ENCODE results near the gene USP48.
"Not testable (repeated sequence)": the region's sequence is repeated elsewhere in the genome, so short reads cannot be mapped to it uniquely, and the experiment has no call there.

The USP48 gene

GRCh38 chr1:21794656-21795055 lies 11.7 kb upstream of the USP48 start:
- H3K9ac ChIP-seq (ENCODE audit: insufficient read length, low read depth): no peak overlapping the region
- H3K4me3 ChIP-seq (ENCODE audit: insufficient read length, low read depth): no peak overlapping the region
- no peaks in the 10 kb centered on the region for H3K4me1 ChIP-seq (ENCODE audit: insufficient read depth, insufficient read length)
- H3K36me3 ChIP-seq (ENCODE audit: insufficient read depth, insufficient read length, low read length): no peaks in the 10 kb centered on the region
- no peaks in the 10 kb centered on the region for H3K27me3 ChIP-seq (ENCODE audit: insufficient read depth, insufficient read length)
- peaks cover 12% of the 10 kb centered on the region; the same call in 1 of the 2 replicates for H3K9me3 ChIP-seq (ENCODE audit: insufficient read depth, low read length)
- TF ChIP-seq YY1 (IDR thresholded peaks at IDR 0.05; ENCODE audit: insufficient read depth, insufficient read length): no peak
- no peak for TF ChIP-seq SUZ12 (IDR thresholded peaks at IDR 0.05; ENCODE audit: extremely low read depth, insufficient read depth, insufficient read length)
- no peak for TF ChIP-seq ZNF274 (IDR thresholded peaks at IDR 0.05; ENCODE audit: low read depth, low read length)
- DNase-seq (ENCODE audit: low read depth, low spot score): no peak

- Histone ChIP-seq H3K4me3 (ENCODE audit: insufficient read length, low read depth) (no peak overlapping the region), H3K36me3 (ENCODE audit: insufficient read depth, insufficient read length, low read length) (no peaks in the 10 kb centered on the region), H3K9me3 (ENCODE audit: insufficient read depth, low read length) (peaks cover 12% of the 10 kb centered on the region; the same call in 1 of the 2 replicates), H3K9ac (ENCODE audit: insufficient read length, low read depth) (no peak overlapping the region), H3K4me1 (ENCODE audit: insufficient read depth, insufficient read length) (no peaks in the 10 kb centered on the region), H3K27me3 (ENCODE audit: insufficient read depth, insufficient read length) (no peaks in the 10 kb centered on the region)
- no peak for TF ChIP-seq SUZ12 (IDR thresholded peaks at IDR 0.05; ENCODE audit: extremely low read depth, insufficient read depth, insufficient read length)
- TF ChIP-seq YY1 (IDR thresholded peaks at IDR 0.05; ENCODE audit: insufficient read depth, insufficient read length): no peak
- no peak for TF ChIP-seq ZNF274 (IDR thresholded peaks at IDR 0.05; ENCODE audit: low read depth, low read length)
- no peak for DNase-seq (ENCODE audit: low read depth, low spot score)
Observed at GRCh38 chr1:21793104-21793503, 10.2 kb upstream of the USP48 start.

- no peaks in the 10 kb centered on the region for H3K36me3 ChIP-seq (ENCODE audit: insufficient read depth, insufficient read length, low read length)
- peaks cover 12% of the 10 kb centered on the region; the same call in 1 of the 2 replicates for H3K9me3 ChIP-seq (ENCODE audit: insufficient read depth, low read length)
- H3K4me1 ChIP-seq (ENCODE audit: insufficient read depth, insufficient read length): no peaks in the 10 kb centered on the region
- H3K9ac ChIP-seq (ENCODE audit: insufficient read length, low read depth): no peak overlapping the region
- no peak overlapping the region for H3K4me3 ChIP-seq (ENCODE audit: insufficient read length, low read depth)
- no peaks in the 10 kb centered on the region for H3K27me3 ChIP-seq (ENCODE audit: insufficient read depth, insufficient read length)
- no peak for DNase-seq (ENCODE audit: low read depth, low spot score)
- TF ChIP-seq YY1 (IDR thresholded peaks at IDR 0.05; ENCODE audit: insufficient read depth, insufficient read length) (no peak), SUZ12 (IDR thresholded peaks at IDR 0.05; ENCODE audit: extremely low read depth, insufficient read depth, insufficient read length) (no peak), ZNF274 (IDR thresholded peaks at IDR 0.05; ENCODE audit: low read depth, low read length) (no peak)
Observed at GRCh38 chr1:21786640-21787039, 3.7 kb upstream of the USP48 start.

- not testable (repeated sequence) for H3K4me1 ChIP-seq (ENCODE audit: insufficient read depth, insufficient read length); H3K4me3 ChIP-seq (ENCODE audit: insufficient read length, low read depth); H3K36me3 ChIP-seq (ENCODE audit: insufficient read depth, insufficient read length, low read length); H3K9ac ChIP-seq (ENCODE audit: insufficient read length, low read depth); H3K27me3 ChIP-seq (ENCODE audit: insufficient read depth, insufficient read length); DNase-seq (ENCODE audit: low read depth, low spot score)
- peaks cover 12% of the 10 kb centered on the region; the same call in 1 of the 2 replicates for H3K9me3 ChIP-seq (ENCODE audit: insufficient read depth, low read length)
Observed at GRCh38 chr1:21785764-21786163, 2.8 kb upstream of the USP48 start.

GRCh38 chr1:21783679-21784603 lies 992 bp upstream of the USP48 start:
- Histone ChIP-seq H3K36me3 (ENCODE audit: insufficient read depth, insufficient read length, low read length) (no peaks in the 10 kb centered on the region), H3K4me1 (ENCODE audit: insufficient read depth, insufficient read length) (no peaks in the 10 kb centered on the region)
- peak; percentile 89 for DNase-seq (ENCODE audit: low read depth, low spot score)

GRCh38 chr1:21782349-21782867 lies 541 bp downstream of the USP48 start:
- peaks cover 9% of the 10 kb centered on the region; the same call in 1 of the 2 replicates for H3K9me3 ChIP-seq (ENCODE audit: insufficient read depth, low read length)
- no peak for TF ChIP-seq SUZ12 (IDR thresholded peaks at IDR 0.05; ENCODE audit: extremely low read depth, insufficient read depth, insufficient read length)
- TF ChIP-seq YY1 (IDR thresholded peaks at IDR 0.05; ENCODE audit: insufficient read depth, insufficient read length): no peak
- TF ChIP-seq ZNF274 (IDR thresholded peaks at IDR 0.05; ENCODE audit: low read depth, low read length): no peak
- H3K4me1 ChIP-seq (ENCODE audit: insufficient read depth, insufficient read length): no peaks in the 10 kb centered on the region
- H3K4me3 ChIP-seq (ENCODE audit: insufficient read length, low read depth): peak overlapping the region; percentile 96
- DNase-seq (ENCODE audit: low read depth, low spot score): no peak
- no peaks in the 10 kb centered on the region for H3K27me3 ChIP-seq (ENCODE audit: insufficient read depth, insufficient read length)
- H3K9ac ChIP-seq (ENCODE audit: insufficient read length, low read depth): peak overlapping the region; percentile 98
- no peaks in the 10 kb centered on the region for H3K36me3 ChIP-seq (ENCODE audit: insufficient read depth, insufficient read length, low read length)

More at GRCh38 chr1:21783679-21784603, 992 bp upstream of the USP48 start:
- Histone ChIP-seq H3K27me3 (ENCODE audit: insufficient read depth, insufficient read length) (no peaks in the 10 kb centered on the region), H3K4me3 (ENCODE audit: insufficient read length, low read depth) (peak overlapping the region; percentile 96), H3K9me3 (ENCODE audit: insufficient read depth, low read length) (peaks cover 12% of the 10 kb centered on the region; the same call in 1 of the 2 replicates), H3K9ac (ENCODE audit: insufficient read length, low read depth) (peak overlapping the region; percentile 98)
- TF ChIP-seq ZNF274 (IDR thresholded peaks at IDR 0.05; ENCODE audit: low read depth, low read length) (no peak), SUZ12 (IDR thresholded peaks at IDR 0.05; ENCODE audit: extremely low read depth, insufficient read depth, insufficient read length) (no peak), YY1 (IDR thresholded peaks at IDR 0.05; ENCODE audit: insufficient read depth, insufficient read length) (no peak)

GRCh38 chr1:21781815-21782348 lies 1.1 kb downstream of the USP48 start:
- Histone ChIP-seq H3K9me3 (ENCODE audit: insufficient read depth, low read length) (peaks cover 4% of the 10 kb centered on the region; the same call in 1 of the 2 replicates), H3K4me3 (ENCODE audit: insufficient read length, low read depth) (peak overlapping the region; percentile 96), H3K4me1 (ENCODE audit: insufficient read depth, insufficient read length) (no peaks in the 10 kb centered on the region), H3K36me3 (ENCODE audit: insufficient read depth, insufficient read length, low read length) (no peaks in the 10 kb centered on the region), H3K9ac (ENCODE audit: insufficient read length, low read depth) (peak overlapping the region; percentile 98), H3K27me3 (ENCODE audit: insufficient read depth, insufficient read length) (no peaks in the 10 kb centered on the region)
- no peak for DNase-seq (ENCODE audit: low read depth, low spot score)
- TF ChIP-seq SUZ12 (IDR thresholded peaks at IDR 0.05; ENCODE audit: extremely low read depth, insufficient read depth, insufficient read length): no peak
